ENCODE data around the gene VCX3A.
"Not testable (repeated sequence)": the region's sequence is repeated elsewhere in the genome, so short reads cannot be mapped to it uniquely, and the experiment has no call there.

- TF ChIP-seq, protein P1, sequence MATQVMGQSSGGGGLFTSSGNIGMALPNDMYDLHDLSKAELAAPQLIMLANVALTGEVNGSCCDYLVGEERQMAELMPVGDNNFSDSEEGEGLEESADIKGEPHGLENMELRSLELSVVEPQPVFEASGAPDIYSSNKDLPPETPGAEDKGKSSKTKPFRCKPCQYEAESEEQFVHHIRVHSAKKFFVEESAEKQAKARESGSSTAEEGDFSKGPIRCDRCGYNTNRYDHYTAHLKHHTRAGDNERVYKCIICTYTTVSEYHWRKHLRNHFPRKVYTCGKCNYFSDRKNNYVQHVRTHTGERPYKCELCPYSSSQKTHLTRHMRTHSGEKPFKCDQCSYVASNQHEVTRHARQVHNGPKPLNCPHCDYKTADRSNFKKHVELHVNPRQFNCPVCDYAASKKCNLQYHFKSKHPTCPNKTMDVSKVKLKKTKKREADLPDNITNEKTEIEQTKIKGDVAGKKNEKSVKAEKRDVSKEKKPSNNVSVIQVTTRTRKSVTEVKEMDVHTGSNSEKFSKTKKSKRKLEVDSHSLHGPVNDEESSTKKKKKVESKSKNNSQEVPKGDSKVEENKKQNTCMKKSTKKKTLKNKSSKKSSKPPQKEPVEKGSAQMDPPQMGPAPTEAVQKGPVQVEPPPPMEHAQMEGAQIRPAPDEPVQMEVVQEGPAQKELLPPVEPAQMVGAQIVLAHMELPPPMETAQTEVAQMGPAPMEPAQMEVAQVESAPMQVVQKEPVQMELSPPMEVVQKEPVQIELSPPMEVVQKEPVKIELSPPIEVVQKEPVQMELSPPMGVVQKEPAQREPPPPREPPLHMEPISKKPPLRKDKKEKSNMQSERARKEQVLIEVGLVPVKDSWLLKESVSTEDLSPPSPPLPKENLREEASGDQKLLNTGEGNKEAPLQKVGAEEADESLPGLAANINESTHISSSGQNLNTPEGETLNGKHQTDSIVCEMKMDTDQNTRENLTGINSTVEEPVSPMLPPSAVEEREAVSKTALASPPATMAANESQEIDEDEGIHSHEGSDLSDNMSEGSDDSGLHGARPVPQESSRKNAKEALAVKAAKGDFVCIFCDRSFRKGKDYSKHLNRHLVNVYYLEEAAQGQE (IDR thresholded peaks at IDR 0.05), result not testable (repeated sequence)
- not testable (repeated sequence) for TF ChIP-seq RAD21 (IDR thresholded peaks at IDR 0.05); HNF4G (IDR thresholded peaks at IDR 0.05); CTCF (IDR thresholded peaks at IDR 0.05; ENCODE audit: low read depth, low read length, missing input control)
Measured at GRCh38 chrX:6535018-6535417, at the start of gene VCX3A.
